ENCODE measurements around the gene NALCN.

GRCh38 chr13:101301053-101301452 lies 115.3 kb downstream of the NALCN start:
- TF ChIP-seq CTCF (IDR thresholded peaks at IDR 0.05) (no peak), POLR2A (IDR thresholded peaks at IDR 0.05) (no peak), POLR2AphosphoS5 (IDR thresholded peaks at IDR 0.05) (no peak)

Data from prostate gland (tissue), 2 donors.